ENCODE data around the gene TBX2. TPM values are rescaled to one million over a fixed set of nuclear protein-coding genes. Genes with fewer than 3 reads are reported as not detected.

Gene TBX2
- total RNA-seq, 1 experiment from 2014 or later: not detected

DNA sequence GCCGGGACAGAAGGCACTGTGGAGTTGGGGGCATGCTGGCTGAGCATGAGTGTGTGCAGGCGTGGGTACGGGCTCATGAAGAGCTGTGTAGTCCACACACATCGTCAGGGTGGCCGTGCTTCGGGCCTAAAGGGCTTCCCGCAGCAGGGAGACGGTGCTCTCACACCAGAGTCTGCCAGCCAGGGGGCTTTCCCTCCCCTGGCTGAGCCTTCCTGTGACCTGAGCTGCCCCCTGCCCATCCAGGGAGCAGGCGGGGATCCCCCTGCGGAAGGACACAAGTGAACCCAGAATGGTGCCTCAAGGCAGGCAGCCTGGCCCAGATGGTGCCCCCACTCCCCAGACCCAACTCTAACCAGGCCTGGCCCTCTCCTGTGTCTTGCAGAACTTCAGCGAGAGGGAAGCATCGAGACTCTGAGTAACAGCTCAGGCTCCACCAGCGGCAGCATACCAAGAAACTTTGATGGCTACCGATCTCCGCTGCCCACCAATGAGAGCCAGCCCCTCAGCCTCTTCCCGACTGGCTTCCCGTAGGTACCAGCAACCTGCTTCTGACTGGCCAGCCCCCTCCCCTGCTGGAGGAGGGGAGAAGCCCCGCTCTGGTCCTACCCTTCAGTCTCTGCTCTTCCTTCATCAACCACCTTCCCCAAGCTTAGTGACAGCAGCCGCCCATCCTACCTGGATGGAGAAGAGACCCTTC lies 7.9 kb upstream of the TBX2 start:
- Histone ChIP-seq H3K23ac (ENCODE audit: insufficient read length, low read depth, low read length) (no peak overlapping the region), H3T11ph (ENCODE audit: low read length) (no peak overlapping the region), H3K4me2 (ENCODE audit: insufficient read depth, insufficient read length, low read length) (no peak overlapping the region), H3K79me1 (ENCODE audit: insufficient read depth, low read depth, low read length, poor library complexity, severe bottlenecking) (no peaks in the 10 kb centered on the region), H4K91ac (ENCODE audit: insufficient read length, low read depth, low read length) (no peak overlapping the region), H2AK5ac (ENCODE audit: insufficient read length, low read length) (no peak overlapping the region), H3K18ac (ENCODE audit: insufficient read length, low read depth, low read length) (no peak overlapping the region), H3K4me1 (ENCODE audit: insufficient read depth, low read length) (no peaks in the 10 kb centered on the region), H3K9ac (ENCODE audit: extremely low read depth, insufficient read length, low read length) (no peak overlapping the region), H2BK20ac (ENCODE audit: low read depth, low read length, poor library complexity, severe bottlenecking) (no peak overlapping the region), H3K9me3 (ENCODE audit: control insufficient read depth, low read depth, low read length) (no peaks in the 10 kb centered on the region), H3K79me2 (ENCODE audit: insufficient read depth, low read length) (no peaks in the 10 kb centered on the region), H2BK5ac (ENCODE audit: insufficient read length, low read length) (no peak overlapping the region), H3K56ac (ENCODE audit: insufficient read length, low read depth, low read length) (no peak overlapping the region), H2AFZ (ENCODE audit: low read length) (no peak overlapping the region), H3K27ac (ENCODE audit: insufficient read length, low read depth, low read length) (no peak overlapping the region), H3K4ac (ENCODE audit: low read depth, low read length) (no peak overlapping the region), H4K20me1 (ENCODE audit: control insufficient read depth, insufficient read depth, insufficient read length) (no peaks in the 10 kb centered on the region), H2BK15ac (ENCODE audit: low read depth, low read length) (no peak overlapping the region), H4K8ac (replicated peaks; ENCODE audit: insufficient read length, low read depth, low read length) (no peak overlapping the region), H2BK12ac (ENCODE audit: insufficient read length, low read depth, low read length) (no peak overlapping the region), H3K27me3 (ENCODE audit: insufficient read depth, low read length) (peaks cover 29% of the 10 kb centered on the region; the same call in 1 of the 2 replicates), H3K23me2 (ENCODE audit: insufficient read length, low read depth, low read length, poor library complexity, severe bottlenecking) (peaks cover 5% of the 10 kb centered on the region), H3K14ac (ENCODE audit: insufficient read depth, low read length) (no peak overlapping the region), H2BK120ac (ENCODE audit: low read depth, low read length, poor library complexity, severe bottlenecking) (no peak overlapping the region), H4K5ac (ENCODE audit: insufficient read length, low read depth, low read length) (no peak overlapping the region)
- no peaks in the 10 kb centered on the region; a peak in 1 of 7 replicates for H3K36me3 Mint-ChIP-seq (ENCODE audit: insufficient read depth in 1 of 3, low read depth in 3 of 3)
- peaks cover 70% of the 10 kb centered on the region for H3K27me3 Mint-ChIP-seq (ENCODE audit: low read depth)
- H3K4me3 Mint-ChIP-seq: no peak overlapping the region
- no peak overlapping the region for H3K27ac Mint-ChIP-seq
- peaks cover 13 to 23% of the 10 kb centered on the region in 2 experiments for H3K4me1 Mint-ChIP-seq
- no CpG with 5 or more reads among the region's 19 CpGs for WGBS (ENCODE audit: extremely low coverage, insufficient read length, low lambda C conversion rate)
- H3K9me3 Mint-ChIP-seq: no peaks in the 10 kb centered on the region
- TF ChIP-seq CTCF (conservative IDR thresholded peaks at IDR 0.05): no peak
- no peak for DNase-seq

All from H9 (cell line).